Stimulated activated naive B cell treated with anti-CD40 and anti-IgM and Interleukin-4, amounts not matched to agents 10 μg/mL and 1 μg/mL and 100 μg/mL, for 72 hours (primary cell): ENCODE measurements around the gene TRMT10A.

Experiments used
- ATAC-seq, 2 donors: fragments of 150-1000 bp; cut with Tn5 transposase; replicated peaks; 2 replicates each; pipeline ENCODE4 v1.10.0; 2021; ENCODE audit warnings: moderate library complexity in 1 of 2
- DNase-seq: peaks from one replicate; pipeline ENCODE4 v3.0.0; 2021
- H3K27ac Mint-ChIP-seq: one replicate; pipeline ENCODE4 v1.8.0; 2022; ENCODE audit warnings: mild to moderate bottlenecking, mixed read lengths
- H3K27me3 Mint-ChIP-seq, 2 donors: one replicate each; pipeline ENCODE4 v1.8.0; 2022; ENCODE audit warnings: mixed read lengths in 2 of 2
- H3K36me3 Mint-ChIP-seq, 2 donors: one replicate each; pipeline ENCODE4 v1.8.0; 2022; ENCODE audit warnings: mixed read lengths in 2 of 2, mild to moderate bottlenecking in 1 of 2
- H3K4me1 Mint-ChIP-seq, 2 donors: one replicate each; pipeline ENCODE4 v1.8.0; 2022; ENCODE audit warnings: mixed read lengths in 2 of 2, mild to moderate bottlenecking in 1 of 2
- H3K4me3 Mint-ChIP-seq, 2 donors: one replicate each; pipeline ENCODE4 v1.8.0; 2022; ENCODE audit warnings: mild to moderate bottlenecking in 2 of 2, mixed read lengths in 2 of 2, moderate library complexity in 1 of 2
- H3K9me3 Mint-ChIP-seq, 2 donors: one replicate each; pipeline ENCODE4 v1.8.0; 2022; ENCODE audit warnings: mixed read lengths in 2 of 2, mild to moderate bottlenecking in 1 of 2

Gene TRMT10A

GRCh38 chr4:99518601-99519295 is 45.1 kb downstream of the TRMT10A start:
- ATAC-seq (peak; percentile 44 to 50), DNase-seq (no peak)
- H3K27me3 Mint-ChIP-seq: peaks cover 13 to 17% of the 10 kb centered on the region in 2 donors
- no peaks in the 10 kb centered on the region for H3K9me3 Mint-ChIP-seq
- no peaks in the 10 kb centered on the region for H3K36me3 Mint-ChIP-seq
- no peak overlapping the region for H3K4me3 Mint-ChIP-seq
- no peak overlapping the region for H3K27ac Mint-ChIP-seq
- H3K4me1 Mint-ChIP-seq: no peaks in the 10 kb centered on the region

GRCh38 chr4:99510721-99511120 is 53.1 kb downstream of the TRMT10A start, which contains the start of gene C4orf17:
Gene C4orf17 (plus strand): TSS chr4:99511021. CDS start chr4:99513082, 2,061 bp downstream.
- no peak for DNase-seq
- Mint-ChIP-seq H3K4me3 (no peak within 1 kb of the TSS), H3K27ac (no peak within 1 kb of the TSS), H3K4me1 (no peaks in the 10 kb centered on the region), H3K36me3 (no peaks in the 10 kb centered on the region), H3K9me3 (peaks cover 0 to 2% of the 10 kb centered on the region in 2 donors), H3K27me3 (peaks cover 23 to 43% of the 10 kb centered on the region in 2 donors)
- no peak for ATAC-seq

GRCh38 chr4:99507762-99508161 is 56.1 kb downstream of the TRMT10A start:
- ATAC-seq: no peak

GRCh38 chr4:99507349-99507748 is 56.5 kb downstream of the TRMT10A start:
- ATAC-seq: no peak
- Mint-ChIP-seq H3K9me3 (peaks cover 0 to 2% of the 10 kb centered on the region in 2 donors), H3K36me3 (no peaks in the 10 kb centered on the region), H3K4me1 (no peaks in the 10 kb centered on the region), H3K27me3 (peaks cover 18 to 26% of the 10 kb centered on the region in 2 donors), H3K27ac (no peak overlapping the region), H3K4me3 (no peak overlapping the region)
- DNase-seq: no peak

More at GRCh38 chr4:99507762-99508161, 56.1 kb downstream of the TRMT10A start:
- Mint-ChIP-seq H3K36me3 (no peaks in the 10 kb centered on the region), H3K4me3 (no peak overlapping the region), H3K27me3 (peaks cover 18 to 26% of the 10 kb centered on the region in 2 donors), H3K4me1 (no peaks in the 10 kb centered on the region), H3K9me3 (peaks cover 0 to 2% of the 10 kb centered on the region in 2 donors), H3K27ac (no peak overlapping the region)
- no peak for DNase-seq

- H3K27me3 Mint-ChIP-seq: peaks cover 18 to 26% of the 10 kb centered on the region in 2 donors
- H3K36me3 Mint-ChIP-seq: no peaks in the 10 kb centered on the region
- no peaks in the 10 kb centered on the region for H3K4me1 Mint-ChIP-seq
- no peak overlapping the region for H3K4me3 Mint-ChIP-seq
- ATAC-seq: no peak
- DNase-seq: no peak
- H3K27ac Mint-ChIP-seq: no peak overlapping the region
- H3K9me3 Mint-ChIP-seq: peaks cover 0 to 2% of the 10 kb centered on the region in 2 donors
Measured at GRCh38 chr4:99506781-99507180, 57.1 kb downstream of the TRMT10A start.

- Mint-ChIP-seq H3K36me3 (no peaks in the 10 kb centered on the region), H3K27ac (no peak overlapping the region), H3K4me3 (no peak overlapping the region), H3K9me3 (peaks cover 0 to 2% of the 10 kb centered on the region in 2 donors), H3K27me3 (peaks cover 12 to 16% of the 10 kb centered on the region in 2 donors), H3K4me1 (no peaks in the 10 kb centered on the region)
- ATAC-seq (no peak), DNase-seq (no peak)
Measured at GRCh38 chr4:99504804-99505502, 58.9 kb downstream of the TRMT10A start.
